Spleen (tissue), 7 donors: Measurements from ENCODE around the gene RPL7A.

Experiments used
- POLR2AphosphoS5 ChIP-seq, 3 donors: sonication (generic); formaldehyde crosslinking; IDR thresholded peaks; one replicate each; pipeline ENCODE4 v1.5.1; 2017; ENCODE audit warnings: antibody characterized with exemption in 3 of 3
- TF ChIP-seq, protein P1 (sequence below), 11 experiments: fragments of 200-600 bp in 7 of 11; fragments of 450-650 bp in 4 of 11; sonication (generic) in 4 of 11; IDR thresholded peaks in 8 of 11; conservative IDR thresholded peaks in 3 of 11; 1 replicate in 7 of 11; 2 replicates in 4 of 11; pipeline versions ENCODE4 v1.4.0 to v1.8.0; 2016 to 2021; ENCODE audit warnings: antibody characterized with exemption in 11 of 11, inconsistent platforms in 4 of 11, mild to moderate bottlenecking in 1 of 11
- donor health status: DM: no; HTN: no; CAD: no; lungs with moderate emphysema.
- donor health status: DM: no; HTN: no; CAD: no.
- donor health status: DM: no; HTN: no; CAD: no.

- TF ChIP-seq, protein P1, sequence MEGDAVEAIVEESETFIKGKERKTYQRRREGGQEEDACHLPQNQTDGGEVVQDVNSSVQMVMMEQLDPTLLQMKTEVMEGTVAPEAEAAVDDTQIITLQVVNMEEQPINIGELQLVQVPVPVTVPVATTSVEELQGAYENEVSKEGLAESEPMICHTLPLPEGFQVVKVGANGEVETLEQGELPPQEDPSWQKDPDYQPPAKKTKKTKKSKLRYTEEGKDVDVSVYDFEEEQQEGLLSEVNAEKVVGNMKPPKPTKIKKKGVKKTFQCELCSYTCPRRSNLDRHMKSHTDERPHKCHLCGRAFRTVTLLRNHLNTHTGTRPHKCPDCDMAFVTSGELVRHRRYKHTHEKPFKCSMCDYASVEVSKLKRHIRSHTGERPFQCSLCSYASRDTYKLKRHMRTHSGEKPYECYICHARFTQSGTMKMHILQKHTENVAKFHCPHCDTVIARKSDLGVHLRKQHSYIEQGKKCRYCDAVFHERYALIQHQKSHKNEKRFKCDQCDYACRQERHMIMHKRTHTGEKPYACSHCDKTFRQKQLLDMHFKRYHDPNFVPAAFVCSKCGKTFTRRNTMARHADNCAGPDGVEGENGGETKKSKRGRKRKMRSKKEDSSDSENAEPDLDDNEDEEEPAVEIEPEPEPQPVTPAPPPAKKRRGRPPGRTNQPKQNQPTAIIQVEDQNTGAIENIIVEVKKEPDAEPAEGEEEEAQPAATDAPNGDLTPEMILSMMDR (IDR thresholded peaks at IDR 0.05 in 8 of 11, conservative IDR thresholded peaks at IDR 0.05 in 3 of 11): no peak
- TF ChIP-seq POLR2AphosphoS5 (IDR thresholded peaks at IDR 0.05): no peak
These were observed 7.9 kb downstream of the RPL7A start for GRCh38 chr9:133355881-133356357.
